Measurements from ENCODE around the gene KIRREL3. TPM values are rescaled to one million over a fixed set of nuclear protein-coding genes. Genes with fewer than 3 reads are reported as not detected.

Gene KIRREL3
- total and polyA plus RNA-seq, 9 of the 15 experiments (the other 6 are each of a cell fraction or from before 2014, with no cell fraction given) = 0.04 to 0.10 TPM; not detected in 7

DNA sequence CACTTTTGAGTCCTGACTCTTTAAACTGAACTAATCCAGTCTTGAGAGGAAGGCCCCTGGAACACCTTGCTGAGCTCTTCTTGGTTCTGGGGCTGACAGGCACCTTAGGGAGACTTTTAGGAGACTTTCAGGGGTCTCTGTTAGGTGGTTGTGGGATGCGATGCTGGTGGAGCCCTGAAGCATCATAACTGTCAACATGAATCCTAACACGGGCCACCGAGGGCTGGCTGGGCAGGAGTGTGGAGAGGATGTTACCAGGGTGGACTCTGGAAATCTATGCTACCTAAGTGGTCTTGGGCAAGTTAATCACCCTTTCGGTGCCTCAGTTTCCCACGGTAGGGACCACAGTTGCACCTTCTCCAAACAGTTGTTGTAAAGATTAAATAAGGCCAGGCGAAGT is 538.6 kb downstream of the KIRREL3 start:
- H3K9ac ChIP-seq (ENCODE audit: insufficient read depth in 1 of 2, low read depth in 2 of 2, low read length in 2 of 2) = no peak overlapping the region
- no peak overlapping the region for H3K27ac ChIP-seq (ENCODE audit: extremely low read depth, low read depth, low read length)
- in situ Hi-C loops (cut with MboI) (no loop called here), intact Hi-C loops (cut with micrococcal nuclease) (no loop called here)
- H3K36me3 ChIP-seq (ENCODE audit: control insufficient read depth, insufficient read depth, low read length) = no peaks in the 10 kb centered on the region
- ATAC-seq = no peak
- no peaks in the 10 kb centered on the region for H3K4me1 ChIP-seq (replicated peaks in 1 of 2; ENCODE audit: control insufficient read depth in 2 of 2, insufficient read depth in 2 of 2, low read length in 2 of 2)
- no peak for FAIRE-seq
- H3K79me2 ChIP-seq (ENCODE audit: control insufficient read depth, insufficient read depth, low read length) = no peaks in the 10 kb centered on the region
- no peak overlapping the region for H3K4me3 ChIP-seq
- H2AFZ ChIP-seq (ENCODE audit: low read depth, low read length) = no peak overlapping the region
- TF ChIP-seq ARNT (IDR thresholded peaks at IDR 0.05) (no peak), MYNN (IDR thresholded peaks at IDR 0.05) (no peak), MYNN (CRISPR knock-in tag; IDR thresholded peaks at IDR 0.05) (no peak), ZNF778 (CRISPR knock-in tag; IDR thresholded peaks at IDR 0.05) (no peak), ZNF561 (CRISPR knock-in tag; conservative IDR thresholded peaks at IDR 0.05) (no peak), PRPF4 (IDR thresholded peaks at IDR 0.05; ENCODE audit: insufficient read depth, low read depth, low read length, poor library complexity, severe bottlenecking) (no peak), SMAD2 (IDR thresholded peaks at IDR 0.05; ENCODE audit: low read depth, low read length) (no peak), NCOR1 (IDR thresholded peaks at IDR 0.05) (no peak), ASH1L (IDR thresholded peaks at IDR 0.05; ENCODE audit: borderline replicate concordance, low read depth, partially characterized antibody) (no peak)
- TF ChIP-seq, protein P1, sequence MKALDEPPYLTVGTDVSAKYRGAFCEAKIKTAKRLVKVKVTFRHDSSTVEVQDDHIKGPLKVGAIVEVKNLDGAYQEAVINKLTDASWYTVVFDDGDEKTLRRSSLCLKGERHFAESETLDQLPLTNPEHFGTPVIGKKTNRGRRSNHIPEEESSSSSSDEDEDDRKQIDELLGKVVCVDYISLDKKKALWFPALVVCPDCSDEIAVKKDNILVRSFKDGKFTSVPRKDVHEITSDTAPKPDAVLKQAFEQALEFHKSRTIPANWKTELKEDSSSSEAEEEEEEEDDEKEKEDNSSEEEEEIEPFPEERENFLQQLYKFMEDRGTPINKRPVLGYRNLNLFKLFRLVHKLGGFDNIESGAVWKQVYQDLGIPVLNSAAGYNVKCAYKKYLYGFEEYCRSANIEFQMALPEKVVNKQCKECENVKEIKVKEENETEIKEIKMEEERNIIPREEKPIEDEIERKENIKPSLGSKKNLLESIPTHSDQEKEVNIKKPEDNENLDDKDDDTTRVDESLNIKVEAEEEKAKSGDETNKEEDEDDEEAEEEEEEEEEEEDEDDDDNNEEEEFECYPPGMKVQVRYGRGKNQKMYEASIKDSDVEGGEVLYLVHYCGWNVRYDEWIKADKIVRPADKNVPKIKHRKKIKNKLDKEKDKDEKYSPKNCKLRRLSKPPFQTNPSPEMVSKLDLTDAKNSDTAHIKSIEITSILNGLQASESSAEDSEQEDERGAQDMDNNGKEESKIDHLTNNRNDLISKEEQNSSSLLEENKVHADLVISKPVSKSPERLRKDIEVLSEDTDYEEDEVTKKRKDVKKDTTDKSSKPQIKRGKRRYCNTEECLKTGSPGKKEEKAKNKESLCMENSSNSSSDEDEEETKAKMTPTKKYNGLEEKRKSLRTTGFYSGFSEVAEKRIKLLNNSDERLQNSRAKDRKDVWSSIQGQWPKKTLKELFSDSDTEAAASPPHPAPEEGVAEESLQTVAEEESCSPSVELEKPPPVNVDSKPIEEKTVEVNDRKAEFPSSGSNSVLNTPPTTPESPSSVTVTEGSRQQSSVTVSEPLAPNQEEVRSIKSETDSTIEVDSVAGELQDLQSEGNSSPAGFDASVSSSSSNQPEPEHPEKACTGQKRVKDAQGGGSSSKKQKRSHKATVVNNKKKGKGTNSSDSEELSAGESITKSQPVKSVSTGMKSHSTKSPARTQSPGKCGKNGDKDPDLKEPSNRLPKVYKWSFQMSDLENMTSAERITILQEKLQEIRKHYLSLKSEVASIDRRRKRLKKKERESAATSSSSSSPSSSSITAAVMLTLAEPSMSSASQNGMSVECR (CRISPR knock-in tag; IDR thresholded peaks at IDR 0.05) = no peak
- TF ChIP-seq, protein P2, sequence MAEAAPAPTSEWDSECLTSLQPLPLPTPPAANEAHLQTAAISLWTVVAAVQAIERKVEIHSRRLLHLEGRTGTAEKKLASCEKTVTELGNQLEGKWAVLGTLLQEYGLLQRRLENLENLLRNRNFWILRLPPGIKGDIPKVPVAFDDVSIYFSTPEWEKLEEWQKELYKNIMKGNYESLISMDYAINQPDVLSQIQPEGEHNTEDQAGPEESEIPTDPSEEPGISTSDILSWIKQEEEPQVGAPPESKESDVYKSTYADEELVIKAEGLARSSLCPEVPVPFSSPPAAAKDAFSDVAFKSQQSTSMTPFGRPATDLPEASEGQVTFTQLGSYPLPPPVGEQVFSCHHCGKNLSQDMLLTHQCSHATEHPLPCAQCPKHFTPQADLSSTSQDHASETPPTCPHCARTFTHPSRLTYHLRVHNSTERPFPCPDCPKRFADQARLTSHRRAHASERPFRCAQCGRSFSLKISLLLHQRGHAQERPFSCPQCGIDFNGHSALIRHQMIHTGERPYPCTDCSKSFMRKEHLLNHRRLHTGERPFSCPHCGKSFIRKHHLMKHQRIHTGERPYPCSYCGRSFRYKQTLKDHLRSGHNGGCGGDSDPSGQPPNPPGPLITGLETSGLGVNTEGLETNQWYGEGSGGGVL (CRISPR knock-in tag; IDR thresholded peaks at IDR 0.05) = no peak
- no TSS peak for BruUV-seq (replicated peaks)
- no peak for DNase-seq (ENCODE audit: extremely low read depth in 1 of 4, low spot score in 3 of 4)
- POLR2A ChIA-PET = no interaction called here
- H4K20me1 ChIP-seq (replicated peaks; ENCODE audit: control insufficient read depth, insufficient read depth, low read length) = 0 out of 2 replicates have a peak, but pooled peaks cover 6% of the 10 kb centered on the region
- H3K9me1 ChIP-seq (ENCODE audit: control insufficient read depth, insufficient read depth, low read length) = no peaks in the 10 kb centered on the region
- H3K27me3 ChIP-seq (ENCODE audit: control insufficient read depth in 2 of 2, insufficient read depth in 2 of 2, low read length in 2 of 2) = peaks cover 29 to 87% of the 10 kb centered on the region in 2 experiments; a peak in 4 of 5 replicates
- WGBS (ENCODE audit: insufficient coverage, low coverage, missing lambda C conversion rate) = 1% methylated on average over 6 of the region's 6 CpGs
- CTCF ChIA-PET (ENCODE audit: low intra/inter-chr PET ratio) = no interaction called here
- no peaks in the 10 kb centered on the region for H3K9me3 ChIP-seq (replicated peaks; ENCODE audit: control insufficient read depth, insufficient read depth, low read depth, low read length)
- no peak overlapping the region for H3K4me2 ChIP-seq (ENCODE audit: insufficient read depth, low read length)

Measured in K562 (cell line).